ENCODE data around the gene NR2F1.

DNA sequence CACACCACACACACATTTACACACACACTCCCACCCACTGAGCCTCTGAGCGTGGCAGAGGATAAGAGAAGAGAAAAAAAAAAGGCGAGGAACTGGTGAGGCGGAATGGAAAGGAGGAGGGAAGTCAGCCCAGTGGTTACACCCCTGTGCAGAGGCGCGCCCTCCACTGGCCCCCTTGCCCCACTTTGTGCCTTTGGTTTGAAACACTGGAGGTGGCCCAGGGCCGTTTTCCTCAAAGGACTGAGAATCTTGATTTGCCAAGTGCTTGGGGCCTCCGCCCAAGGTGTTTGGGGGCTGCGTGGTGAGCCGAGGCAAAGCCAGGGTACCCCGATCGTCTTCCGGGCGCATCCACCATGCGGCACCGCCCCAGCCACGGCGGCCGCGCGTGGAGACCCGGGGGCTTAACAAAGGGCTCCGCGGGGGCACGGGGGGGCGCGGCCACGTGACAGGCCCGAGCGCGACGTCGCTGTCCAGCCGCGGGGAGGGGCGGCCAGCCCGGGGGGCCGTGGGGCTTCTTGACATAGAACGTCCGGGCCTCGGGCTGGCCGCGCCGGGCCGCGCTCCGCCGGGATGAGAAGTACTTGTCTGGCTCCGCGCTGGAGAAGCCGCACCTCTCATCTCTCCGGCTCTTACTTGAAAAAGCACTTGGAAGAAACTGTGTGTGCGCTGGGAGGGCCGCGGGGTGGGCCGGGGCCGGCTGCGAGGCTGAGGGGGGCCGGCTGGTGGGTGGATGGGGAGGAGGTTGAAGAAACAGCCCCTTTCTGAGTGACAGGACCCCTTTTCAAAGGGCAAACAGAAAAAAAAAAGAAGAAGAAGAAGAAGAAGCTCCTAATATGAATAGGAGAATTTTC, 21.0 kb downstream of the NR2F1 start:
- TF ChIP-seq, protein P1, sequence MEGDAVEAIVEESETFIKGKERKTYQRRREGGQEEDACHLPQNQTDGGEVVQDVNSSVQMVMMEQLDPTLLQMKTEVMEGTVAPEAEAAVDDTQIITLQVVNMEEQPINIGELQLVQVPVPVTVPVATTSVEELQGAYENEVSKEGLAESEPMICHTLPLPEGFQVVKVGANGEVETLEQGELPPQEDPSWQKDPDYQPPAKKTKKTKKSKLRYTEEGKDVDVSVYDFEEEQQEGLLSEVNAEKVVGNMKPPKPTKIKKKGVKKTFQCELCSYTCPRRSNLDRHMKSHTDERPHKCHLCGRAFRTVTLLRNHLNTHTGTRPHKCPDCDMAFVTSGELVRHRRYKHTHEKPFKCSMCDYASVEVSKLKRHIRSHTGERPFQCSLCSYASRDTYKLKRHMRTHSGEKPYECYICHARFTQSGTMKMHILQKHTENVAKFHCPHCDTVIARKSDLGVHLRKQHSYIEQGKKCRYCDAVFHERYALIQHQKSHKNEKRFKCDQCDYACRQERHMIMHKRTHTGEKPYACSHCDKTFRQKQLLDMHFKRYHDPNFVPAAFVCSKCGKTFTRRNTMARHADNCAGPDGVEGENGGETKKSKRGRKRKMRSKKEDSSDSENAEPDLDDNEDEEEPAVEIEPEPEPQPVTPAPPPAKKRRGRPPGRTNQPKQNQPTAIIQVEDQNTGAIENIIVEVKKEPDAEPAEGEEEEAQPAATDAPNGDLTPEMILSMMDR (IDR thresholded peaks at IDR 0.05): no peak
- peak; percentile 42 for TF ChIP-seq EZH2 (IDR thresholded peaks at IDR 0.05; ENCODE audit: borderline replicate concordance, insufficient read depth, low read depth, low read length, poor library complexity, severe bottlenecking)
